ENCODE data around the gene LOC101059915.

LOC101059915 gene

GRCh38 chrX:71617742-71618141, 49.6 kb upstream of the LOC101059915 start:
- DNase-seq, result no peak
- Histone ChIP-seq H3K27ac (ENCODE audit: insufficient read length, low read depth, low read length) (no peak overlapping the region), H4K5ac (ENCODE audit: insufficient read length, low read depth, low read length) (no peak overlapping the region), H2AFZ (ENCODE audit: low read length) (no peak overlapping the region), H3K79me1 (ENCODE audit: insufficient read depth, low read depth, low read length, poor library complexity, severe bottlenecking) (no peaks in the 10 kb centered on the region), H2BK15ac (ENCODE audit: low read depth, low read length) (no peak overlapping the region), H3K14ac (ENCODE audit: insufficient read depth, low read length) (no peak overlapping the region), H3K18ac (ENCODE audit: insufficient read length, low read depth, low read length) (no peak overlapping the region), H3K4ac (ENCODE audit: low read depth, low read length) (no peak overlapping the region), H4K8ac (replicated peaks; ENCODE audit: insufficient read length, low read depth, low read length) (no peak overlapping the region), H3K23me2 (ENCODE audit: insufficient read length, low read depth, low read length, poor library complexity, severe bottlenecking) (no peaks in the 10 kb centered on the region), H3K4me1 (ENCODE audit: insufficient read depth, low read length) (no peaks in the 10 kb centered on the region), H3K23ac (ENCODE audit: insufficient read length, low read depth, low read length) (no peak overlapping the region), H2AK5ac (ENCODE audit: insufficient read length, low read length) (no peak overlapping the region), H3K79me2 (ENCODE audit: insufficient read depth, low read length) (no peaks in the 10 kb centered on the region), H4K20me1 (ENCODE audit: control insufficient read depth, insufficient read depth, insufficient read length) (no peaks in the 10 kb centered on the region), H2BK20ac (ENCODE audit: low read depth, low read length, poor library complexity, severe bottlenecking) (no peak overlapping the region), H2BK5ac (ENCODE audit: insufficient read length, low read length) (no peak overlapping the region), H2BK120ac (ENCODE audit: low read depth, low read length, poor library complexity, severe bottlenecking) (no peak overlapping the region), H3T11ph (ENCODE audit: low read length) (no peak overlapping the region), H2BK12ac (ENCODE audit: insufficient read length, low read depth, low read length) (no peak overlapping the region), H3K4me2 (ENCODE audit: insufficient read depth, insufficient read length, low read length) (no peak overlapping the region), H4K91ac (ENCODE audit: insufficient read length, low read depth, low read length) (no peak overlapping the region), H3K27me3 (ENCODE audit: insufficient read depth, low read length) (no peaks in the 10 kb centered on the region), H3K9me3 (ENCODE audit: control insufficient read depth, low read depth, low read length) (peaks cover 36% of the 10 kb centered on the region), H3K56ac (ENCODE audit: insufficient read length, low read depth, low read length) (no peak overlapping the region), H3K9ac (ENCODE audit: extremely low read depth, insufficient read length, low read length) (no peak overlapping the region)
- Mint-ChIP-seq H3K4me3 (no peak overlapping the region), H3K9me3 (peaks cover 69 to 83% of the 10 kb centered on the region in 2 experiments), H3K27ac (peak overlapping the region in 1 of 3 experiments; percentile 82; a peak in 1 of 7 replicates), H3K27me3 (ENCODE audit: low read depth) (no peaks in the 10 kb centered on the region), H3K4me1 (0 out of 4 replicates have a peak, but pooled peaks cover 0 to 8% of the 10 kb centered on the region in 2 experiments), H3K36me3 (ENCODE audit: insufficient read depth in 1 of 3, low read depth in 3 of 3) (peaks cover 0 to 23% (median 10%) of the 10 kb centered on the region in 3 experiments; a peak in 5 of 7 replicates)
- no peak for TF ChIP-seq CTCF (conservative IDR thresholded peaks at IDR 0.05)
- WGBS (ENCODE audit: extremely low coverage, insufficient read length, low lambda C conversion rate), result no CpG with 5 or more reads among the region's 8 CpGs
